GM06990 (cell line): ENCODE data around the gene B4GALNT1.

Source experiments
- DNase-seq: peaks from one replicate; pipeline ENCODE4 v3.0.0-alpha.2; 2011; ENCODE audit not compliant: insufficient read length; ENCODE audit errors: extremely low read depth
- H3K27me3 ChIP-seq: replicated peaks from 2 replicates; pipeline ENCODE4 v1.6.0; 2011; ENCODE audit warnings: low read length; ENCODE audit not compliant: control insufficient read depth, insufficient read depth
- H3K36me3 ChIP-seq: 2 replicates; pipeline ENCODE4 v1.5.1; 2011; ENCODE audit warnings: low read length; ENCODE audit not compliant: control insufficient read depth, insufficient read depth
- H3K4me3 ChIP-seq: replicated peaks from 2 replicates; pipeline ENCODE4 v1.5.1; 2011; ENCODE audit warnings: low read depth, mild to moderate bottlenecking, control low read depth, low read length
- CTCF ChIP-seq: IDR thresholded peaks from 2 replicates; pipeline ENCODE4 v1.5.1; 2011; ENCODE audit warnings: low read length, control low read depth, mild to moderate bottlenecking, inconsistent platforms; ENCODE audit not compliant: insufficient read depth, poor library complexity, severe bottlenecking

B4GALNT1 gene

GRCh38 chr12:57616383-57617101, 16.5 kb downstream of the B4GALNT1 start:
- no peak for TF ChIP-seq CTCF
- H3K27me3 ChIP-seq, result peaks cover 5% of the 10 kb centered on the region
- H3K36me3 ChIP-seq, result no peaks in the 10 kb centered on the region
- DNase-seq, result no peak
- H3K4me3 ChIP-seq, result no peak overlapping the region

GRCh38 chr12:57615637-57616036, 17.4 kb downstream of the B4GALNT1 start:
- DNase-seq, result no peak
- Histone ChIP-seq H3K36me3 (no peaks in the 10 kb centered on the region), H3K4me3 (no peak overlapping the region), H3K27me3 (peaks cover 5% of the 10 kb centered on the region)
- TF ChIP-seq CTCF, result no peak

- DNase-seq, result no peak
- TF ChIP-seq CTCF, result no peak
- Histone ChIP-seq H3K27me3 (peaks cover 2% of the 10 kb centered on the region; the same call in 1 of the 2 replicates), H3K36me3 (no peaks in the 10 kb centered on the region), H3K4me3 (no peak overlapping the region)
Observed at GRCh38 chr12:57614948-57615500, 18.0 kb downstream of the B4GALNT1 start.

- peak; percentile 56 for DNase-seq
- Histone ChIP-seq H3K36me3 (no peaks in the 10 kb centered on the region), H3K4me3 (no peak overlapping the region), H3K27me3 (no peaks in the 10 kb centered on the region; the same call in 1 of the 2 replicates)
- TF ChIP-seq CTCF, result no peak
Observed at GRCh38 chr12:57614178-57614947, 18.6 kb downstream of the B4GALNT1 start.

- H3K4me3 ChIP-seq, result no peak overlapping the region
- TF ChIP-seq CTCF, result no peak
- no peak for DNase-seq
- peaks cover 2% of the 10 kb centered on the region for H3K36me3 ChIP-seq
- no peaks in the 10 kb centered on the region for H3K27me3 ChIP-seq
Observed at GRCh38 chr12:57613427-57614109, 19.4 kb downstream of the B4GALNT1 start.
